Caco-2 (cell line): ENCODE data around the gene FAM221B. TPM values are rescaled to one million over a fixed set of nuclear protein-coding genes. Genes with fewer than 3 reads are reported as not detected.

Experiments
- BruUV-seq: library from RNA; stranded (reverse); fragments of 400-500 nt; replicated peaks from 2 replicates; lab custom pipeline; 2021; lab: Mats Ljungman, UMichigan
- CTCF ChIA-PET: fragments of 300-600 bp; sonication (Branson Sonifier 250); formaldehyde crosslinking; loops from one replicate; lab custom pipeline; 2022; ENCODE audit warnings: antibody characterized with exemption; lab: Charles Lee
- POLR2A ChIA-PET: fragments of 300-600 bp; sonication (Branson Sonifier 250); formaldehyde crosslinking; loops from one replicate; lab custom pipeline; 2022; ENCODE audit warnings: antibody characterized with exemption; lab: Charles Lee
- DNase-seq, 2 experiments: peaks; one replicate each; pipeline versions ENCODE4 v3.0.0 to v3.0.0-alpha.2; 2020 to 2022
- H3K27me3 ChIP-seq: replicated peaks from 2 replicates; pipeline ENCODE4 v1.6.0; 2011; ENCODE audit warnings: low read length; ENCODE audit not compliant: control insufficient read depth, insufficient read depth
- H3K36me3 ChIP-seq: 2 replicates; pipeline ENCODE4 v1.5.1; 2011; ENCODE audit warnings: low read length; ENCODE audit not compliant: control insufficient read depth, insufficient read depth
- H3K4me1 ChIP-seq: fragments of 250-450 bp; sonication (Bioruptor Pico); 2 replicates; pipeline ENCODE4 v1.5.1; 2020; ENCODE audit warnings: mild to moderate bottlenecking
- H3K4me3 ChIP-seq: 2 replicates; pipeline ENCODE4 v1.5.1; 2011; ENCODE audit warnings: low read depth, mild to moderate bottlenecking, control low read depth, low read length
- H3K9me3 ChIP-seq: fragments of 250-450 bp; sonication (Bioruptor Pico); 2 replicates; pipeline ENCODE4 v1.5.1; 2020; ENCODE audit warnings: mild to moderate bottlenecking, moderate library complexity
- H3K27ac Mint-ChIP-seq: one replicate; pipeline ENCODE4 v1.8.0; 2022; ENCODE audit warnings: mixed read lengths; ENCODE audit not compliant: unreplicated experiment
- H3K27me3 Mint-ChIP-seq: one replicate; pipeline ENCODE4 v1.8.0; 2022; ENCODE audit warnings: mixed read lengths; ENCODE audit not compliant: insufficient read depth, unreplicated experiment
- H3K36me3 Mint-ChIP-seq: one replicate; pipeline ENCODE4 v1.8.0; 2022; ENCODE audit warnings: mild to moderate bottlenecking, mixed read lengths; ENCODE audit not compliant: insufficient read depth, unreplicated experiment
- H3K4me1 Mint-ChIP-seq: one replicate; pipeline ENCODE4 v1.8.0; 2022; ENCODE audit warnings: low read depth, mixed read lengths; ENCODE audit not compliant: unreplicated experiment
- H3K4me3 Mint-ChIP-seq: one replicate; pipeline ENCODE4 v1.8.0; 2022; ENCODE audit warnings: mild to moderate bottlenecking, moderate library complexity, mixed read lengths; ENCODE audit not compliant: unreplicated experiment
- H3K9me3 Mint-ChIP-seq: one replicate; pipeline ENCODE4 v1.8.0; 2022; ENCODE audit warnings: mixed read lengths; ENCODE audit not compliant: unreplicated experiment
- CTCF ChIP-seq, 2 experiments: fragments of 200-600 bp in 1 of 2; IDR thresholded peaks; 1 replicate in 1 of 2; 2 replicates in 1 of 2; pipeline versions ENCODE4 v1.5.1 to v1.8.0; 2011 to 2022; ENCODE audit warnings: antibody characterized with exemption in 1 of 2, control low read depth in 1 of 2, inconsistent platforms in 1 of 2, low read depth in 1 of 2, low read length in 1 of 2, mild to moderate bottlenecking in 1 of 2, moderate library complexity in 1 of 2; ENCODE audit not compliant: insufficient read depth in 1 of 2, severe bottlenecking in 1 of 2, unreplicated experiment in 1 of 2
- intact Hi-C: fragments of 100-400 bp; cut with micrococcal nuclease; formaldehyde crosslinking; loops from one replicate; pipeline ENCODE4 v1.10.0; 2022; ENCODE audit not compliant: unreplicated experiment
- total RNA-seq: library from RNA; stranded (reverse); gene quantifications from 2 replicates; pipeline ENCODE4 v1.2.3, GENCODE V29; 2022

FAM221B gene
- total RNA-seq, 1 experiment from 2014 or later = not detected

GRCh38 chr9:35810122-35810521, 18.4 kb downstream of the FAM221B start:
- ChIA-PET POLR2A (no interaction called here), CTCF (no interaction called here)
- no TSS peak for BruUV-seq
- Histone ChIP-seq H3K4me3 (no peak overlapping the region), H3K36me3 (no peaks in the 10 kb centered on the region), H3K9me3 (no peaks in the 10 kb centered on the region), H3K27me3 (no peaks in the 10 kb centered on the region), H3K4me1 (peaks cover 20% of the 10 kb centered on the region)
- Mint-ChIP-seq H3K36me3 (peaks cover 35% of the 10 kb centered on the region), H3K4me1 (peaks cover 14% of the 10 kb centered on the region), H3K4me3 (no peak overlapping the region), H3K9me3 (no peaks in the 10 kb centered on the region), H3K27ac (no peak overlapping the region), H3K27me3 (no peaks in the 10 kb centered on the region)
- intact Hi-C loops = no loop called here
- TF ChIP-seq CTCF (IDR thresholded peaks at IDR 0.05; ENCODE audit: insufficient read depth in 1 of 2, low read depth in 1 of 2, low read length in 1 of 2, severe bottlenecking in 1 of 2, unreplicated experiment in 1 of 2) = no peak
- no peak for DNase-seq

GRCh38 chr9:35808433-35808832, 20.1 kb downstream of the FAM221B start:
- CTCF ChIA-PET = no interaction called here
- Histone ChIP-seq H3K27me3 (no peaks in the 10 kb centered on the region), H3K4me1 (peaks cover 12% of the 10 kb centered on the region), H3K36me3 (no peaks in the 10 kb centered on the region), H3K9me3 (no peaks in the 10 kb centered on the region), H3K4me3 (no peak overlapping the region)
- no peak for TF ChIP-seq CTCF (IDR thresholded peaks at IDR 0.05; ENCODE audit: insufficient read depth in 1 of 2, low read depth in 1 of 2, low read length in 1 of 2, severe bottlenecking in 1 of 2, unreplicated experiment in 1 of 2)
- BruUV-seq = no TSS peak
- Mint-ChIP-seq H3K27me3 (no peaks in the 10 kb centered on the region), H3K4me1 (peaks cover 5% of the 10 kb centered on the region), H3K4me3 (no peak overlapping the region), H3K27ac (no peak overlapping the region), H3K36me3 (peaks cover 26% of the 10 kb centered on the region), H3K9me3 (no peaks in the 10 kb centered on the region)
- intact Hi-C loops = no loop called here
- no peak for DNase-seq
- POLR2A ChIA-PET = no interaction called here

- Mint-ChIP-seq H3K4me1 (peaks cover 12% of the 10 kb centered on the region), H3K27ac (no peak overlapping the region), H3K9me3 (no peaks in the 10 kb centered on the region), H3K4me3 (no peak overlapping the region), H3K36me3 (peaks cover 24% of the 10 kb centered on the region), H3K27me3 (no peaks in the 10 kb centered on the region)
- Histone ChIP-seq H3K4me3 (no peak overlapping the region), H3K4me1 (peaks cover 14% of the 10 kb centered on the region), H3K9me3 (no peaks in the 10 kb centered on the region), H3K36me3 (no peaks in the 10 kb centered on the region), H3K27me3 (no peaks in the 10 kb centered on the region)
- CTCF ChIA-PET = interaction anchor here (1.0 kb wide), 1 partner anchor 16 kb away, joined by 4 read pairs; no protein-coding TSS in a partner anchor
- POLR2A ChIA-PET = no interaction called here
- BruUV-seq = no TSS peak
- intact Hi-C loops = no loop called here
- no peak for DNase-seq
- TF ChIP-seq CTCF (IDR thresholded peaks at IDR 0.05; ENCODE audit: insufficient read depth in 1 of 2, low read depth in 1 of 2, low read length in 1 of 2, severe bottlenecking in 1 of 2, unreplicated experiment in 1 of 2) = no peak
Observed at GRCh38 chr9:35806101-35806500, 22.4 kb downstream of the FAM221B start.
